ENCODE data around the gene TMEM53. TPM values are rescaled to one million over a fixed set of nuclear protein-coding genes. Genes with fewer than 3 reads are reported as not detected.

The TMEM53 gene
- total RNA-seq, 2 donors from 2014 or later: 2.7 to 6.9 TPM

GRCh38 chr1:44648529-44649250, 25.6 kb downstream of the TMEM53 start:
- TF ChIP-seq CTCF (IDR thresholded peaks at IDR 0.05) (no peak), POLR2A (IDR thresholded peaks at IDR 0.05) (no peak), POLR2AphosphoS5 (IDR thresholded peaks at IDR 0.05) (no peak)
- no peak overlapping the region for H3K27ac ChIP-seq
- no peak overlapping the region for H3K4me3 ChIP-seq
- H3K27me3 ChIP-seq (replicated peaks; ENCODE audit: insufficient read depth): no peaks in the 10 kb centered on the region
- intact Hi-C loops (cut with DNase I): no loop called here
- peaks cover 0 to 4% of the 10 kb centered on the region in 2 donors for H3K36me3 ChIP-seq
- WGBS: 85% methylated on average over 13 of the region's 13 CpGs
- peaks cover 11% of the 10 kb centered on the region for H3K4me1 ChIP-seq (replicated peaks)
- H3K9me3 ChIP-seq: no peaks in the 10 kb centered on the region
- DNase-seq (ENCODE audit: low spot score): no peak

GRCh38 chr1:44647896-44648295, 26.4 kb downstream of the TMEM53 start:
- intact Hi-C loops (cut with DNase I): no loop called here
- H3K36me3 ChIP-seq: peaks cover 0 to 4% of the 10 kb centered on the region in 2 donors
- DNase-seq (ENCODE audit: low spot score): no peak
- H3K27ac ChIP-seq: no peak overlapping the region
- H3K4me3 ChIP-seq: no peak overlapping the region
- WGBS: 62% methylated on average over 2 of the region's 2 CpGs
- no peaks in the 10 kb centered on the region for H3K27me3 ChIP-seq (replicated peaks; ENCODE audit: insufficient read depth)
- no peaks in the 10 kb centered on the region for H3K9me3 ChIP-seq
- peaks cover 11% of the 10 kb centered on the region for H3K4me1 ChIP-seq (replicated peaks)
- no peak for TF ChIP-seq POLR2AphosphoS5 (IDR thresholded peaks at IDR 0.05)
- no peak for TF ChIP-seq POLR2A (IDR thresholded peaks at IDR 0.05)
- no peak for TF ChIP-seq CTCF (IDR thresholded peaks at IDR 0.05)

GRCh38 chr1:44646261-44647110, 27.8 kb downstream of the TMEM53 start:
- Histone ChIP-seq H3K4me3 (no peak overlapping the region), H3K9me3 (no peaks in the 10 kb centered on the region), H3K4me1 (replicated peaks) (peaks cover 11% of the 10 kb centered on the region), H3K27me3 (replicated peaks; ENCODE audit: insufficient read depth) (no peaks in the 10 kb centered on the region), H3K36me3 (peaks cover 0 to 4% of the 10 kb centered on the region in 2 donors), H3K27ac (no peak overlapping the region)
- intact Hi-C loops (cut with DNase I): no loop called here
- no peak for TF ChIP-seq POLR2A (IDR thresholded peaks at IDR 0.05)
- no peak for TF ChIP-seq CTCF (IDR thresholded peaks at IDR 0.05)
- TF ChIP-seq POLR2AphosphoS5 (IDR thresholded peaks at IDR 0.05): no peak
- no peak for DNase-seq (ENCODE audit: low spot score)
- WGBS: 89% methylated on average over 28 of the region's 28 CpGs

- peaks cover 0 to 4% of the 10 kb centered on the region in 2 donors for H3K36me3 ChIP-seq
- no peak overlapping the region for H3K4me3 ChIP-seq
- WGBS: 77% methylated on average over 17 of the region's 18 CpGs
Measured at GRCh38 chr1:44645476-44646244, 28.6 kb downstream of the TMEM53 start.

More at GRCh38 chr1:44645476-44646244, 28.6 kb downstream of the TMEM53 start:
- Histone ChIP-seq H3K4me1 (replicated peaks) (peaks cover 18% of the 10 kb centered on the region), H3K27me3 (replicated peaks; ENCODE audit: insufficient read depth) (no peaks in the 10 kb centered on the region), H3K9me3 (no peaks in the 10 kb centered on the region), H3K27ac (no peak overlapping the region)
- intact Hi-C loops (cut with DNase I): no loop called here
- no peak for TF ChIP-seq POLR2A (IDR thresholded peaks at IDR 0.05)
- no peak for TF ChIP-seq CTCF (IDR thresholded peaks at IDR 0.05)
- TF ChIP-seq POLR2AphosphoS5 (IDR thresholded peaks at IDR 0.05): no peak
- DNase-seq (ENCODE audit: low spot score): no peak

All from prostate gland (tissue), 2 donors.